Uterus (tissue), 2 donors: ENCODE data around the gene ZBTB47.

Experiments used
- POLR2A ChIP-seq, 2 donors: fragments of 450-650 bp; IDR thresholded peaks; one replicate each; pipeline ENCODE4 v1.6.1; 2016; ENCODE audit warnings: antibody characterized with exemption in 2 of 2, mild to moderate bottlenecking in 1 of 2, moderate library complexity in 1 of 2
- TF ChIP-seq, protein P1 (sequence below), 4 experiments: fragments of 200-600 bp in 2 of 4; fragments of 450-650 bp in 2 of 4; sonication (generic) in 2 of 4; IDR thresholded peaks; one replicate each; pipeline ENCODE4 v1.5.1; 2016 to 2019; ENCODE audit warnings: antibody characterized with exemption in 4 of 4, mild to moderate bottlenecking in 2 of 4, moderate library complexity in 1 of 4

- TF ChIP-seq, protein P1, sequence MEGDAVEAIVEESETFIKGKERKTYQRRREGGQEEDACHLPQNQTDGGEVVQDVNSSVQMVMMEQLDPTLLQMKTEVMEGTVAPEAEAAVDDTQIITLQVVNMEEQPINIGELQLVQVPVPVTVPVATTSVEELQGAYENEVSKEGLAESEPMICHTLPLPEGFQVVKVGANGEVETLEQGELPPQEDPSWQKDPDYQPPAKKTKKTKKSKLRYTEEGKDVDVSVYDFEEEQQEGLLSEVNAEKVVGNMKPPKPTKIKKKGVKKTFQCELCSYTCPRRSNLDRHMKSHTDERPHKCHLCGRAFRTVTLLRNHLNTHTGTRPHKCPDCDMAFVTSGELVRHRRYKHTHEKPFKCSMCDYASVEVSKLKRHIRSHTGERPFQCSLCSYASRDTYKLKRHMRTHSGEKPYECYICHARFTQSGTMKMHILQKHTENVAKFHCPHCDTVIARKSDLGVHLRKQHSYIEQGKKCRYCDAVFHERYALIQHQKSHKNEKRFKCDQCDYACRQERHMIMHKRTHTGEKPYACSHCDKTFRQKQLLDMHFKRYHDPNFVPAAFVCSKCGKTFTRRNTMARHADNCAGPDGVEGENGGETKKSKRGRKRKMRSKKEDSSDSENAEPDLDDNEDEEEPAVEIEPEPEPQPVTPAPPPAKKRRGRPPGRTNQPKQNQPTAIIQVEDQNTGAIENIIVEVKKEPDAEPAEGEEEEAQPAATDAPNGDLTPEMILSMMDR (IDR thresholded peaks at IDR 0.05), result no peak
- TF ChIP-seq POLR2A (IDR thresholded peaks at IDR 0.05), result no peak
These were observed 9.5 kb downstream of the ZBTB47 start for GRCh38 chr3:42662813-42663535.
